KBM-7 (cell line): ENCODE data around the gene NBEA.

Experiments used
- DNase-seq: peaks from one replicate; pipeline ENCODE4 v3.0.0-alpha.2; 2015
- in situ Hi-C: fragments of 300-500 bp; cut with MboI; formaldehyde crosslinking; loops from 2 replicates; pipeline ENCODE4 v1.14.3; 2020; ENCODE audit warnings: low sequenced_read_pairs, low pct_unique_long_range_greater_than_20kb, mixed read lengths

NBEA gene

GRCh38 chr13:35596321-35597030, 654.4 kb downstream of the NBEA start:
- in situ Hi-C loops: no loop called here

GRCh38 chr13:35597451-35597850, 655.4 kb downstream of the NBEA start:
- no peak for DNase-seq
- in situ Hi-C loops: no loop called here

More at GRCh38 chr13:35596321-35597030, 654.4 kb downstream of the NBEA start:
- DNase-seq: no peak

- in situ Hi-C loops: no loop called here
- no peak for DNase-seq
Measured at GRCh38 chr13:35598233-35598632, 656.2 kb downstream of the NBEA start.

GRCh38 chr13:35598790-35599369, 656.8 kb downstream of the NBEA start:
- no peak for DNase-seq
- in situ Hi-C loops: no loop called here

- DNase-seq: no peak
- in situ Hi-C loops: no loop called here
Measured at GRCh38 chr13:35599384-35599783, 657.3 kb downstream of the NBEA start.

GRCh38 chr13:35600137-35600536, 658.1 kb downstream of the NBEA start:
- in situ Hi-C loops: no loop called here
- DNase-seq: no peak

- in situ Hi-C loops: no loop called here
Measured at GRCh38 chr13:35603593-35604285, 661.7 kb downstream of the NBEA start.

GRCh38 chr13:35614666-35615065, 672.6 kb downstream of the NBEA start:
- DNase-seq: no peak
- in situ Hi-C loops: no loop called here

More at GRCh38 chr13:35603593-35604285, 661.7 kb downstream of the NBEA start:
- DNase-seq: no peak

GRCh38 chr13:35617420-35617819, 675.4 kb downstream of the NBEA start:
- in situ Hi-C loops: no loop called here
- no peak for DNase-seq

GRCh38 chr13:35618565-35619083, 676.6 kb downstream of the NBEA start:
- DNase-seq: no peak
- in situ Hi-C loops: no loop called here

- in situ Hi-C loops: no loop called here
- no peak for DNase-seq
Measured at GRCh38 chr13:35621989-35622388, 679.9 kb downstream of the NBEA start.

- DNase-seq: no peak
- in situ Hi-C loops: no loop called here
Measured at GRCh38 chr13:35629026-35629425, 687.0 kb downstream of the NBEA start.

- DNase-seq: peak; percentile 49
- in situ Hi-C loops: no loop called here
Measured at GRCh38 chr13:35630551-35631275, 688.6 kb downstream of the NBEA start.

GRCh38 chr13:35631666-35632065, 689.6 kb downstream of the NBEA start:
- in situ Hi-C loops: no loop called here

GRCh38 chr13:35643625-35644024, 701.6 kb downstream of the NBEA start:
- in situ Hi-C loops: no loop called here
- no peak for DNase-seq

More at GRCh38 chr13:35631666-35632065, 689.6 kb downstream of the NBEA start:
- DNase-seq: no peak

- DNase-seq: no peak
- in situ Hi-C loops: no loop called here
Measured at GRCh38 chr13:35646056-35646774, 704.1 kb downstream of the NBEA start.

- no peak for DNase-seq
- in situ Hi-C loops: no loop called here
Measured at GRCh38 chr13:35648201-35648600, 706.1 kb downstream of the NBEA start.

GRCh38 chr13:35649162-35649561, 707.1 kb downstream of the NBEA start:
- in situ Hi-C loops: no loop called here
- no peak for DNase-seq

- in situ Hi-C loops: no loop called here
- DNase-seq: no peak
Measured at GRCh38 chr13:35659796-35660195, 717.7 kb downstream of the NBEA start.
